MM.1S (cell line): ENCODE data around the gene GDF2.

Source experiments
- DNase-seq: peaks from one replicate; pipeline ENCODE4 v3.0.0-alpha.2; 2015
- H2AFZ ChIP-seq: fragments of 300-600 bp; sonication (generic); 2 replicates; pipeline ENCODE4 v1.6.0; 2016; ENCODE audit warnings: antibody characterized with exemption, low read length
- H3F3A ChIP-seq: fragments of 300-600 bp; sonication (generic); 2 replicates; pipeline ENCODE4 v1.6.1; 2016; ENCODE audit warnings: mild to moderate bottlenecking, antibody characterized with exemption, low read length, moderate library complexity, mixed read lengths; ENCODE audit not compliant: insufficient read depth
- H3K27ac ChIP-seq: fragments of 300-600 bp; sonication (generic); 2 replicates; pipeline ENCODE4 v1.5.1; 2016; ENCODE audit warnings: mild to moderate bottlenecking, low read length
- H3K27me3 ChIP-seq: fragments of 300-600 bp; sonication (generic); replicated peaks from 2 replicates; pipeline ENCODE4 v1.6.0; 2016; ENCODE audit warnings: low read length; ENCODE audit not compliant: insufficient read depth
- H3K36me3 ChIP-seq: fragments of 300-600 bp; sonication (generic); replicated peaks from 2 replicates; pipeline ENCODE4 v1.6.1; 2016; ENCODE audit warnings: mild to moderate bottlenecking, low read length, mixed read lengths; ENCODE audit not compliant: insufficient read depth
- H3K4me1 ChIP-seq: fragments of 300-600 bp; sonication (generic); 2 replicates; pipeline ENCODE4 v1.6.1; 2016; ENCODE audit warnings: low read length, mixed read lengths
- H3K4me2 ChIP-seq: fragments of 300-600 bp; sonication (generic); 2 replicates; pipeline ENCODE4 v1.6.0; 2016; ENCODE audit warnings: low read depth, low read length
- H3K4me3 ChIP-seq: fragments of 300-600 bp; sonication (generic); 2 replicates; pipeline ENCODE4 v1.5.1; 2016; ENCODE audit warnings: low read length, mixed read lengths
- H3K79me2 ChIP-seq: fragments of 300-600 bp; sonication (generic); 2 replicates; pipeline ENCODE4 v1.6.1; 2016; ENCODE audit warnings: mixed run types, low read length, mixed read lengths
- H3K9ac ChIP-seq: fragments of 300-600 bp; sonication (generic); 2 replicates; pipeline ENCODE4 v1.6.1; 2016; ENCODE audit warnings: low read length, mixed read lengths
- H3K9me2 ChIP-seq: fragments of 300-600 bp; sonication (generic); replicated peaks from 2 replicates; pipeline ENCODE4 v1.6.1; 2016; ENCODE audit warnings: mild to moderate bottlenecking, low read length, mixed read lengths; ENCODE audit not compliant: insufficient read depth
- H3K9me3 ChIP-seq: fragments of 300-600 bp; sonication (generic); replicated peaks from 2 replicates; pipeline ENCODE4 v1.6.1; 2016; ENCODE audit warnings: mild to moderate bottlenecking, low read length, mixed read lengths; ENCODE audit not compliant: insufficient read depth
- H4K20me1 ChIP-seq: fragments of 300-600 bp; sonication (generic); 2 replicates; pipeline ENCODE4 v1.6.1; 2016; ENCODE audit warnings: mild to moderate bottlenecking, low read length, moderate library complexity, mixed read lengths; ENCODE audit not compliant: insufficient read depth
- CTCF ChIP-seq: fragments of 300-600 bp; sonication (generic); IDR thresholded peaks from 2 replicates; pipeline ENCODE4 v1.5.1; 2016; ENCODE audit warnings: antibody characterized with exemption, low read length, mixed read lengths
- EZH2 ChIP-seq: fragments of 300-600 bp; sonication (generic); optimal IDR thresholded peaks from 2 replicates; pipeline ENCODE3; 2017; ENCODE audit warnings: low read depth, mild to moderate bottlenecking, antibody characterized with exemption, low read length, mixed read lengths
- EZH2phosphoT487 ChIP-seq: fragments of 300-600 bp; sonication (generic); IDR thresholded peaks from 2 replicates; pipeline ENCODE4 v1.6.1; 2018; ENCODE audit warnings: antibody characterized with exemption, low read length

Gene GDF2

GRCh38 chr10:47286591-47287315 lies 35.5 kb upstream of the GDF2 start:
- Histone ChIP-seq H3K4me1 (no peaks in the 10 kb centered on the region), H3K79me2 (no peaks in the 10 kb centered on the region), H2AFZ (no peak overlapping the region), H3K36me3 (no peaks in the 10 kb centered on the region), H3K27ac (no peak overlapping the region), H3K9me2 (no peaks in the 10 kb centered on the region), H3K9ac (no peak overlapping the region), H3K9me3 (no peaks in the 10 kb centered on the region), H3F3A (no peaks in the 10 kb centered on the region), H3K27me3 (no peaks in the 10 kb centered on the region), H3K4me3 (no peak overlapping the region), H3K4me2 (no peak overlapping the region), H4K20me1 (no peaks in the 10 kb centered on the region)
- no peak for TF ChIP-seq EZH2phosphoT487
- TF ChIP-seq CTCF: no peak
- no peak for TF ChIP-seq EZH2
- no peak for DNase-seq

GRCh38 chr10:47287365-47287802 lies 34.9 kb upstream of the GDF2 start:
- Histone ChIP-seq H3K4me1 (no peaks in the 10 kb centered on the region), H3K9ac (no peak overlapping the region), H3K9me3 (no peaks in the 10 kb centered on the region), H3K36me3 (no peaks in the 10 kb centered on the region), H3K9me2 (no peaks in the 10 kb centered on the region), H3K4me3 (no peak overlapping the region), H3K79me2 (no peaks in the 10 kb centered on the region), H2AFZ (no peak overlapping the region), H4K20me1 (no peaks in the 10 kb centered on the region), H3K4me2 (no peak overlapping the region), H3F3A (no peaks in the 10 kb centered on the region), H3K27ac (no peak overlapping the region), H3K27me3 (no peaks in the 10 kb centered on the region)
- DNase-seq: no peak
- TF ChIP-seq CTCF (no peak), EZH2 (no peak), EZH2phosphoT487 (no peak)

GRCh38 chr10:47287805-47288204 lies 34.4 kb upstream of the GDF2 start:
- no peaks in the 10 kb centered on the region for H3K4me1 ChIP-seq
- H2AFZ ChIP-seq: no peak overlapping the region
- H3K36me3 ChIP-seq: no peaks in the 10 kb centered on the region
- no peaks in the 10 kb centered on the region for H4K20me1 ChIP-seq
- H3K79me2 ChIP-seq: no peaks in the 10 kb centered on the region
- no peak overlapping the region for H3K4me2 ChIP-seq
- TF ChIP-seq EZH2phosphoT487: no peak
- no peaks in the 10 kb centered on the region for H3K9me3 ChIP-seq
- H3F3A ChIP-seq: no peaks in the 10 kb centered on the region
- no peaks in the 10 kb centered on the region for H3K27me3 ChIP-seq
- no peak for DNase-seq
- no peaks in the 10 kb centered on the region for H3K9me2 ChIP-seq
- no peak overlapping the region for H3K27ac ChIP-seq
- no peak overlapping the region for H3K9ac ChIP-seq
- no peak overlapping the region for H3K4me3 ChIP-seq

- Histone ChIP-seq H3K9me2 (no peaks in the 10 kb centered on the region), H3K9ac (no peak overlapping the region), H3K27me3 (no peaks in the 10 kb centered on the region), H3K36me3 (no peaks in the 10 kb centered on the region), H2AFZ (no peak overlapping the region), H3K4me1 (no peaks in the 10 kb centered on the region), H3K79me2 (no peaks in the 10 kb centered on the region), H3K4me3 (no peak overlapping the region), H4K20me1 (no peaks in the 10 kb centered on the region), H3F3A (no peaks in the 10 kb centered on the region), H3K4me2 (no peak overlapping the region), H3K9me3 (no peaks in the 10 kb centered on the region), H3K27ac (no peak overlapping the region)
- TF ChIP-seq EZH2: no peak
- no peak for TF ChIP-seq EZH2phosphoT487
- no peak for TF ChIP-seq CTCF
- no peak for DNase-seq
These were observed 34.0 kb upstream of the GDF2 start for GRCh38 chr10:47288236-47288635.
